GM19395 (cell line): ENCODE data around the gene KCNJ2.

Experiments
- ATAC-seq: cut with Tn5 transposase; IDR thresholded peaks from one replicate; pipeline ENCODE4 v1.9.1; 2021; ENCODE audit warnings: mild to moderate bottlenecking, moderate library complexity; ENCODE audit not compliant: unreplicated experiment

The KCNJ2 gene

DNA sequence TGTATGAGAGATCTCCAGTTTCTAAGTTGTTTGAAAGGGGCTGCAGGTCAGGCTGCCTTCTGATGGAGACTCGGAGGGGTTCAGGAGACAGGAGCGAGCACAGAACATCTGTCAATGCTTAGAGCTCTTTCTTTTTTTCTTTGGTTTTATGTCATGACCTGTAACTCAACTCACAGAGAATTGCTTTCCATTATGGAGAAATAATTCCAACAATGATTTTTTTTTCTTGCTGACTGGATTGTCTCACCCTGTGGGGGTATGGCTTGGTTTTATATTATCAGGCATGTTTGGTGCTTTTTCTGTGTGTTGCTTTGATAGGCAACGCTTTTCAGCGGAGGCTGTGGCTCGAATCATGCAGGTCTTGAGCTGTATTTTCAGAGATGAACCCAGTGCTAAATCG is 10.7 kb upstream of the KCNJ2 start:
- ATAC-seq, result no peak

DNA sequence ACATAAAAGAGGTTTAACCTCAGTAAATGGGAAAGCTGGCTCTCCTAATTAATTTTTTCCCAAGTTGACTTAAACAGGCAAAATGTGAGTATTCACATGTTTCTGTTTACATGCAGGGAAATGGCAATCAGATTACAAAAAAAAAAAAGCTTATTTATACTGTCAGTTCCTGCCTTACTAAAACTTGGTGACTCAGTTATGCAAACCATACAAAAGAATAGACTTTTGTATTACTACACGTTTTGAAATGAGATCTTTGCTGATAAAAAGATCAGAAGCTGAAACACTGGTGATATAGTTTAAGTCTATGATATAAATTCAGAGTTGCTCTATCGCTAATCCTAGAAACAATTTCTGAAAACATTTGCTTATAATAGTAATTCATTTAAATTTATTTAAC is 9.4 kb upstream of the KCNJ2 start:
- no peak for ATAC-seq

DNA sequence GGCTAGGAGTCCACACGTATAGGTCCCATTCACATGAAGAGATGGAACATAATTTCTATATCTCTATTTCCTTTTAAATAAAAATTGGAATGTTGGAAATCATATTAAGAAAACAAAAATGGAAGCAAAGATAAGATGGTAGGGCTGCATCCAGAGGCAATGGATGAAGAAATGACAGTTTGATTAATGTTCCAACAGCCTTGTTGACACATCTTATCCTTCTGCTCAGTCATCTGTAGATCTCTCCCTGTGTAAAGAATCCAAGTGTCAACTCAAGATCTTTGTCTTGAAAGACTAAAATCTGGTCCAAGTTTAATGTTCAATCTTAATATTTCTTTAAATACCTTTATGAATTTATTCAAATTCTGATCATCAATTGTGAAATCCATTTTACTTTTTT is 7.8 kb upstream of the KCNJ2 start:
- no peak for ATAC-seq

DNA sequence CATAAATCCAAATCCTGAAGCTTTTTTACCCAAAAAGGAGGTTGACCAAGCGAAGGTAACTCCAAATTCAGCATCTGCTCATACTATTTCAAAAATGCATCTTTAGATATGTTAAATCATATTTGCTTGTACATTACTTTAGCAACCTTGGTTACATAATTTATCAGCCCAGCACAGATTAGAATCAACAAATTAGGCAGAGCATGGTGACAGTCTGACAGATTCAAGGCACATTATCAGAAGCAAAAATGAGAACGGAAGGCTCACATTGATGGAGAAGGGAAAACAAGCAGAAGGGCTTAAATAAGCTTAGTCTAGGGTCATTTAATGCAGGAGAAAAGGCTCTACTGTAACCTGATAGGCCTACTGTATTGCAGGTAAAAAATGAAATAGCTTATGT is 3.9 kb upstream of the KCNJ2 start:
- ATAC-seq, result no peak

GRCh38 chr17:70166615-70167014 is 2.7 kb upstream of the KCNJ2 start:
- ATAC-seq, result no peak

GRCh38 chr17:70168044-70168976 is 1.0 kb upstream of the KCNJ2 start:
- ATAC-seq, result peak; percentile 37

DNA sequence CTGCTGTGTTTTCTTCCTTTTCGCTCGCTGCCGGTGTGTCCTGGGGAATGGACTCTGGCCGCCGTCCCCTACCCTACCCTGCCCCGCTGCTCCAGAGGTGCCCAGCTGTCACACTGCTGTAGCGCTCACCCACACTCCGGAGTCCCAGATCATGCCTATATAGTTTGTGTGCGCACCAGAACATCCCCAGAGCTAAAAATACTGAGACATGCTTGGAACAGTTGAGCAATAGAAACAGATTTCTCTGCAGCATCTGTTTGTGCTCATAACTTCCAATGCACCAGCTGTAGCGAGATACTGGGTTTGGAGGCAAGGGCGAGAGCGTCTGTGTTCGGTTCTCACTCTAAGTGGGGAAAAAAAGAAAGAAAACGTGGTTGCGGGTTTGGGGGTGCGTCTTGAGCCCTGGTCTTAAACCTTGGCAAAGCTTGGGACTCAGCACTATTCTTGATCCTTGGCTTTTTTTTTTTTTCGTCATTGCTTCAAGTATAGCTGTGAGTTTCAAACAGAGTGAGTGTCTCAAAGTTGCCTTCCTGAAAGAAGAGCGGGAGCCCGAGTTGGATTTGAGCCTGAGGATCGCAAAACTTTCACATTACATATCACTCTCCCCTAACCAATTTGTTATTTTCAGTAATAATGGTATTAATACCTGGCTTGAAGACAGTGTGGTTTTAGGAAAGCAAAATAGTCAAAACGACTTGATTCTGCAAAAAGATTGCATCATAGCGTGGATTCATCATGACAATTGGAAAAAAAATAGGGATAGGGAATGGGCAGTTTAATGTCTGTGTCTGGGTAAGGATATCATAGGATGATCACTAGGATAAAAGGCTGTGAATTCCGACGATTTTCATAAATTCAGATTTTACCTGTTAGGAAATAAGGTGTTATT is 621 bp downstream of the KCNJ2 start:
- ATAC-seq, result no peak

DNA sequence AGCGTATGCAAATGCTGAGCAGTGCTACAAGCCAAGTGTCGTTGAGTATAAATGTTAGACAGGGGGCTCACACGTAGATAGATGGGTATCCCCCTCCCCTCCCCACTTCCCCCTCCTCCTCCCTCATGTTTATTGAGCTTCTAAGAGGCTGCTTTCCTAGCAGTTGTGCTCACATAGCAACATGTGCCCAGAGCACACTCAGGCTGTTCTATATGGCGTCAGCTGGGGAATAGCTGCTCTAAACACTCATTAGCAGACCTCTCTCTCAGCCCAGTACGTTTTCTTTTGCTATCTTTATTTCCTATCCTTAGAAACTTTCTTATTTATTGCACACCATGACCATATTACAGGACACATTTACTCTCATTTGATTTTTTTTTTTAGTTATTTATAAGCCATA is 1.8 kb downstream of the KCNJ2 start:
- no peak for ATAC-seq

DNA sequence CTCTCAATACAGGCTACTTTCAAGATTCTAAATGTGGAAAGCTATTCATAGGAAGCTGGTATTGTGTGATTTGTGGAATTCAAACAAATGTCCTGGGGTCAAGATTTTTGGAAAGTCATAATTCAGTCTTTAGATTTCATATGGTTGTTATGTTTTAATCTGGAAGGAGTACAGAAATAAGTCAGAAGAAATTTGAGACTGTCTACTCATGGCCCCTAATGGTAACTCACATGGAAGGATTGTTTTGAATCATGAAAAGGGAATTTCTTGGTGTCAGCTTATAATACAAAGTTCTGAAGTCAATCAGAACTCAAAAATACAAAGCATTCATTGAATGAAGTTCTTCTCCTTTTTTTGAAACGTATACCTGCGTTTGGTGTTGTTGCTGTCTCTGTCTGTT is 3.1 kb downstream of the KCNJ2 start:
- ATAC-seq, result no peak

DNA sequence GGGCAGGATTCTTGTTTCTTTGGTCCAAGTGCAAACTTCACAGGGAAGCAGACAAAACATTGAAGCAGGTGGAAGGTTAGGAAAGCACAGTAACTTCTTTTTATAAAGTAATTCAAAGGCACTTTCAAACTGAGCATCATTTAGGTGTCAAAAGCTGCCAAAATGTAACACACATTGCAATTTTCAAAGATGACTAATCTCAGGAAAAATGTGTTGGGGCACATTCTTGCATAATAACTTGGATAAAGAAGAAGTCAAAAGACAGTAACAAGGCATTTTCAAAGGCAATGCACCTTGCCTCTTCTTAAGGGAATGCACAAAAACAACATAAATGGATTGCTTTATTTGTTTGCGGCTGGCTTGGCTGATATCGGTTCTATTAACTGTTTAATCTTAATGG is 3.6 kb downstream of the KCNJ2 start:
- ATAC-seq, result no peak

DNA sequence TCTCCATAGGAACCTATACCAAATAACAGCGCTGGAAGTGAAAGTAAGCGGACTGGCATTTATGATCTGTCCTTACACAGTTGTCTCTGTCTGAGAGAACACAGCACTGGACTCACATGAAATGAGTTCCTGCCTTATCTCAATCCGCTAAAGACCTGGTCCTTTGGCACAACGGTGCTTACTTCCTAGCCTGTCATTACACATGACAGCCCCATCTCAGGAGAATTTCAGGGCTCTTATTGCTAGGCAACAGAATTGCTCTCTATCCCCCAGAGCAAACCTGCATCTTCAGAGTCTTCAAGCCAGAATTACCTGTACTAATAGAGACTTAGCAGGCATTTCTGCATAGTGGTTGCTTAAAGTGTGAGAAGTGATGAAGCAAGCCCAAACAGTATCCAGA is 4.3 kb downstream of the KCNJ2 start:
- no peak for ATAC-seq

- ATAC-seq, result no peak
These were observed 12.0 kb downstream of the KCNJ2 start for GRCh38 chr17:70181376-70181775.

DNA sequence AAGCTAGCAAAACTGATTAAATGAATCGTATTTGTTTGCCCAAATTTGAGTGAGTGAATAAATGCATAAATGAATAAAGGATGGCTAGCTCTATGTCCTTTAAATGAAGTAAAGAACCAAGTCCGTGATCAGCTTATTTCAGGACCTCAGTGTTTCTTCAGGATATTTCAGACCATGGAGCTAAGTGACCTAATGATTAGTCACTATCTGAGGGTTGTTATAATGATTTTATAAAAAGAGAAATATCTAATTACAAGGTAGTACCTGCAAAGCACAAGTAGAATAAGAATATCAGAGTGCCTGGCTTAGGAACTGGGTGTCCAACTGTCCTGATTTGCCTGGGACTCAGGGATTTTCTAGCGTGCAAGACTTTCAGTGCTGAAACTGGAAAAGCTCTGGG is 12.5 kb downstream of the KCNJ2 start:
- no peak for ATAC-seq

GRCh38 chr17:70183508-70183907 is 14.2 kb downstream of the KCNJ2 start:
- no peak for ATAC-seq

GRCh38 chr17:70184207-70184606 is 14.9 kb downstream of the KCNJ2 start:
- no peak for ATAC-seq

- no peak for ATAC-seq
These were observed 15.4 kb downstream of the KCNJ2 start for GRCh38 chr17:70184770-70185169.

DNA sequence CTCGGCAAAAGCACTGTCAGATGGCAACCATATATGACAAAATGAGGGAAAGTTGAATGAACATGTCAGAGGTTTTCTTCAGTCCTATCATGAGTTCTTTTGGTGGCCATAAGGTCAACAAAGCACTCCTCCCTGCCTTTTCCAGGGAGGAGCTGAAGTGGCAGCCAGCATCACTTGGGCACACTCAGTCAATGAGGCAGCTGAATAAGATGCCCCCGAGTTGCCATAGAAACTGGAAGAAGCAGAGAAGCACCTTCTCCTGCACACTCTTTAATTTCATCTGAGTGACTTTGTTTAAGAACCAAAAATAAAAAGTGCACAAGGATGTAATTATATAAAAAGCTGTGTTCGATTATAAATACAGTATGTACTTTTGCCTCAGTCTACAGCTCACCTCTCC is 16.0 kb downstream of the KCNJ2 start:
- no peak for ATAC-seq

DNA sequence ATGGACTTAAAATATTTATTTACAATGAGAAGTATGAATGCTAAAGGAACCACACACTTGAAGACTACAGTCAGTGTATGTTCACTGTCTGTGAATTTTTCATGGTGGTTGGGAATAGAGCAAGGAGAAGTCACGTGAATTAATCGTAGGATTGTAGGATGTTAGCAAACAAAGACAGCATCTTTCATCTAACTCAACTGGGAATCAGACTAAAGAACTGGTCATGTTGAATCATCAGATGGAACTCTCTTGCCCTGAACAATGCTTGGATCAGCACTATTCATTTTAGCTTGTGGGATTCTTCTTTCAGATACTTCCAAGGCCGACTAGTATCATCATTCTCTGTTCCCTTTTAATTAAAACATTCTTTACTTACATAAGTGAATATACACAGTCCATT is 18.1 kb downstream of the KCNJ2 start:
- ATAC-seq, result no peak

DNA sequence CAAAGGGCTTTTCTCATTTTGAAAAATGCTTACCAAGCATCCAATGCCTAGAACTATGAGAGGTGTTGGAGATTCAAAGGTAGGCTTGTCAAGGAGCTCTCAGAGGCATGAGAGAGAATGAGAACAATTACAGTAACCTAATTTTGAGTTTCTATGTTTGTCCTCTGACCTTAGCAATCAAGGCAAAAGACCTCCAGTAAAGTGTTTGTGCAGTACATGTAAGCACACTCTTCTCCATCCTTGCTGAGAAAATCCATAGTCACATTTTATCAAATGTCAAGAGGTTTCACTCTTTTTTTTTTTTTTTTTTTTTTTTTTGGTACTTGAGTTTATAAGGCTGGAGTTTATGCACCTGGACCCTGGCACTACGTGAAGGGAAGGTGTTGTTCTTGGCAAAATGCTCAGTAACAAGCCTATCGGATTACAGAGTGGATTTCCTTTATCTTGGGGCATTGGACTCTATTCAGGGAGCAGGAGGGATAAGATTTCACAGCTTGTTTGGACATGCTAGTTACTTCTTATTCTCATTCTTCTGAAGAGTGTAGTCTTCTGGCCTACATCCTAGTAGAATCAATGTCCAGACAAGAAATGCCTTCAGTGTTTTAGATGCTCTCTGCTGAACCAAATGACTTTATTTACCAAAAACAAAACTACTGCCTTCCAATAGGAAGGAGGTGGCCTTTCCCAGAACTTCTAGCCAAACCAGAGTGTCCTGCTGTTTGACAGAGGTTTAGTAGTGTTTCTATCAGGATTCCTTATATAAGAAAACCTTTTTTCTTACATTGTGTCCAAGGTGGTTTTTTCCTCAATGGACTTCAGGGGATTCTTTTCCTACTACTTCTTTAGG is 21.9 kb downstream of the KCNJ2 start:
- ATAC-seq, result no peak

GRCh38 chr17:70195091-70195490 is 25.8 kb downstream of the KCNJ2 start:
- no peak for ATAC-seq

GRCh38 chr17:70201872-70202419 is 32.6 kb downstream of the KCNJ2 start:
- ATAC-seq, result no peak
